ENCODE data around the gene TP53TG5.

TP53TG5 gene

DNA sequence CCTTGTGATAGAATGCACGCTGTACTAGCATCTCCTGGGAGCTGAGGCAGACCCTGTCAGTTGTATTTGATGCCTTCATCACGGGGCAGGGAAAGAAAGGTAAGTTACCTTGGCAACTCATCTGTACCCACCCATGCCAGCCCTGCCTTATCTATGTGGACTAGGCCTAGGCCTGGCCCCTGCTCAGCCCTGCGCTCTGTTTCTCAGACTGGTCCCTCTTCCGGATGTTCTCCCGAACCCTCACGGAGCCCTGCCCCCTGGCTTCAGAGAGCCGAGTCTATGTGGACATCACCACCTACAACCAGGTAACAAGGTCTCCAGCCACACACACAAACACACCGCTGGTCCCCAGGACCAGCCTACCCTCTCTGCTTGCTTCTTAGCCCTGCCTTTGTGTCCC lies 42.0 kb upstream of the TP53TG5 start:
- H3K18ac ChIP-seq (ENCODE audit: low read length), result no peak overlapping the region
- H3K56ac ChIP-seq (ENCODE audit: low read length), result no peak overlapping the region
- WGBS (ENCODE audit: extremely low coverage, insufficient coverage, low lambda C conversion rate), result no CpG with 5 or more reads among the region's 8 CpGs
- H3K36me3 ChIP-seq (ENCODE audit: control insufficient read depth, insufficient read depth, low read length), result peaks cover 18% of the 10 kb centered on the region
- no peak overlapping the region for H2AK5ac ChIP-seq (ENCODE audit: low read length)
- DNase-seq, result no peak
- H3K79me2 ChIP-seq (ENCODE audit: control insufficient read depth, insufficient read depth, low read length), result peaks cover 8% of the 10 kb centered on the region
- H3K4me1 ChIP-seq (ENCODE audit: control insufficient read depth, low read depth, low read length), result peaks cover 3% of the 10 kb centered on the region
- H3K23ac ChIP-seq (ENCODE audit: low read length), result no peak overlapping the region
- H3K9ac ChIP-seq (ENCODE audit: low read length), result no peak overlapping the region
- no peak overlapping the region for H3K4me3 ChIP-seq (ENCODE audit: low read length)
- no peak overlapping the region for H4K8ac ChIP-seq (ENCODE audit: low read depth, low read length)
- H2BK15ac ChIP-seq (replicated peaks; ENCODE audit: low read depth), result no peak overlapping the region
- no peak overlapping the region for H2BK120ac ChIP-seq (ENCODE audit: low read depth, low read length)
- no peak overlapping the region for H3K4me2 ChIP-seq (ENCODE audit: low read length)
- peaks cover 9% of the 10 kb centered on the region for H3K79me1 ChIP-seq (ENCODE audit: low read length)
- no peak overlapping the region for H2BK5ac ChIP-seq (ENCODE audit: low read length)
- H4K5ac ChIP-seq (ENCODE audit: low read length), result no peak overlapping the region
- no peaks in the 10 kb centered on the region for H3K27me3 ChIP-seq (ENCODE audit: insufficient read depth, low read length, poor library complexity)
- H3K4ac ChIP-seq (ENCODE audit: low read depth, low read length), result no peak overlapping the region
- no peak overlapping the region for H3K27ac ChIP-seq (ENCODE audit: low read depth, low read length)

DNA sequence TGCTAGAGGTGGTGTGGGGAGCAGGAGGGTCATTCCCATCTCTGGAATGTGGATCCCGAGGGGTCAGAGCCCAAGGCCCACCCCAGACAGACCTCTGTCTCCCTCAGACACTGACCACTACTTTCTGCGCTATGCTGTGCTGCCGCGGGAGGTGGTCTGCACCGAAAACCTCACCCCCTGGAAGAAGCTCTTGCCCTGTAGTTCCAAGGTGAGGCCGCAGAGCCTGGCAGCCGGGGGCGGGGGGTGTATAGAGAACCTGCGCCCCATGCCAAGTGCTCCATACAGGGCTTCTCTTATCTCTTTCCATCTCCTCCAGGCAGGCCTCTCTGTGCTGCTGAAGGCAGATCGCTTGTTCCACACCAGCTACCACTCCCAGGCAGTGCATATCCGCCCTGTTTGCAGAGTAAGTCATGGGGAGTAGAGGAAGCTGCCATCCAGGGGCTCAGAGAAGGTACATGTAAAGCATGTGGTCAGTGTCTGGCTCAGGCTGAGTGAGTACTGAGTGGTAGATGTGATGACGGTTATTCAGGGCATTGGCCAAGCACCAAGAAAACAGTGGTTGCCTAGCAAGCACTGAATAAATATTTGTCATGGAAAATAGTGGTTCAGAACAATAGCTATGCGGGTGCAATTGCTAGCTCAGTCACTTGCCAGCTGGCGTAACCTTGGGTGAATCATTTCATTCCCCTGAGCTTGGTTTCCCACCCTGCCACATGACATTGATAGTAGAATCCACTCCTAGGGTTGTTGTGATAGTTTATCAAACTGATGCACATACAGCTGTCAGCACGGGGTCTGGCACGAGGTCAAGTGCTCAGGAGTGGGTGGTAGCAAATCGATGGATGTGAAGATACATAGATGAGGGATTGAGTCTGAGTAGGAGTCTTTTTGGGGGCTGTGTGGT lies 41.3 kb upstream of the TP53TG5 start:
- no peak overlapping the region for H3K9ac ChIP-seq (ENCODE audit: low read length)
- H3K27me3 ChIP-seq (ENCODE audit: insufficient read depth, low read length, poor library complexity), result no peaks in the 10 kb centered on the region
- H3K4me2 ChIP-seq (ENCODE audit: low read length), result no peak overlapping the region
- H3K4me1 ChIP-seq (ENCODE audit: control insufficient read depth, low read depth, low read length), result peaks cover 3% of the 10 kb centered on the region
- no peak overlapping the region for H3K4me3 ChIP-seq (ENCODE audit: low read length)
- no peak overlapping the region for H2AK5ac ChIP-seq (ENCODE audit: low read length)
- no peak overlapping the region for H4K5ac ChIP-seq (ENCODE audit: low read length)
- no peak overlapping the region for H3K4ac ChIP-seq (ENCODE audit: low read depth, low read length)
- H3K18ac ChIP-seq (ENCODE audit: low read length), result no peak overlapping the region
- peaks cover 9% of the 10 kb centered on the region for H3K79me1 ChIP-seq (ENCODE audit: low read length)
- no peak overlapping the region for H3K23ac ChIP-seq (ENCODE audit: low read length)
- DNase-seq, result no peak
- no peak overlapping the region for H2BK120ac ChIP-seq (ENCODE audit: low read depth, low read length)
- WGBS (ENCODE audit: extremely low coverage, insufficient coverage, low lambda C conversion rate), result no CpG with 5 or more reads among the region's 17 CpGs
- no peak overlapping the region for H2BK5ac ChIP-seq (ENCODE audit: low read length)
- peaks cover 17% of the 10 kb centered on the region for H3K36me3 ChIP-seq (ENCODE audit: control insufficient read depth, insufficient read depth, low read length)
- H3K56ac ChIP-seq (ENCODE audit: low read length), result no peak overlapping the region
- H4K8ac ChIP-seq (ENCODE audit: low read depth, low read length), result no peak overlapping the region
- no peak overlapping the region for H2BK15ac ChIP-seq (replicated peaks; ENCODE audit: low read depth)
- no peak overlapping the region for H3K27ac ChIP-seq (ENCODE audit: low read depth, low read length)
- H3K79me2 ChIP-seq (ENCODE audit: control insufficient read depth, insufficient read depth, low read length), result peaks cover 8% of the 10 kb centered on the region

DNA sequence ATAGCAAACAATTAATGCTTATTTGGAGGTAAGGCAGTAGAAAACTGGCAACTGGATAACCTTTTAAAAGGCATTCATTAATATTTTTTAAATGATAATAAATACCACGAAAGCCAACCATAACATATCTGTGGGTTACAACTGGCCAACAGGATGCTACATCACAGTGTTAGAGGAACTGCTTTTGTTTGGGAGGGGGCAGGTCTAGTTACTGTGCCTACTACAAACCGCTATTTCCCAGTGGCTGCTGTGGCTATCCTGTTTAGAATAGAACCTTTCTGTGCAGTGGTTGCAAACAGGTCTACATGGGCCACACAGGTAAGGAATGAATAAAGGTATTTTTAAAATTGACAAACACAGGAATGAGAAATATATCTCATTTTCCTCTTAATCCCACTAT lies 38.8 kb upstream of the TP53TG5 start:
- peaks cover 8% of the 10 kb centered on the region for H3K79me2 ChIP-seq (ENCODE audit: control insufficient read depth, insufficient read depth, low read length)
- H3K23ac ChIP-seq (ENCODE audit: low read length), result no peak overlapping the region
- no peak overlapping the region for H3K4ac ChIP-seq (ENCODE audit: low read depth, low read length)
- no peak overlapping the region for H2AK5ac ChIP-seq (ENCODE audit: low read length)
- no peaks in the 10 kb centered on the region for H3K27me3 ChIP-seq (ENCODE audit: insufficient read depth, low read length, poor library complexity)
- no peak overlapping the region for H2BK120ac ChIP-seq (ENCODE audit: low read depth, low read length)
- H3K4me3 ChIP-seq (ENCODE audit: low read length), result no peak overlapping the region
- H3K56ac ChIP-seq (ENCODE audit: low read length), result no peak overlapping the region
- no peak for DNase-seq
- H4K5ac ChIP-seq (ENCODE audit: low read length), result no peak overlapping the region
- no peak overlapping the region for H3K27ac ChIP-seq (ENCODE audit: low read depth, low read length)
- no peak overlapping the region for H3K9ac ChIP-seq (ENCODE audit: low read length)
- no CpG with 5 or more reads among the region's 2 CpGs for WGBS (ENCODE audit: extremely low coverage, insufficient coverage, low lambda C conversion rate)
- no peak overlapping the region for H3K18ac ChIP-seq (ENCODE audit: low read length)
- H2BK15ac ChIP-seq (replicated peaks; ENCODE audit: low read depth), result no peak overlapping the region
- H3K79me1 ChIP-seq (ENCODE audit: low read length), result peaks cover 9% of the 10 kb centered on the region
- H2BK5ac ChIP-seq (ENCODE audit: low read length), result no peak overlapping the region
- peak overlapping the region; percentile 96 for H3K4me2 ChIP-seq (ENCODE audit: low read length)
- peaks cover 3% of the 10 kb centered on the region for H3K4me1 ChIP-seq (ENCODE audit: control insufficient read depth, low read depth, low read length)
- H4K8ac ChIP-seq (ENCODE audit: low read depth, low read length), result no peak overlapping the region
- peaks cover 13% of the 10 kb centered on the region for H3K36me3 ChIP-seq (ENCODE audit: control insufficient read depth, insufficient read depth, low read length)

DNA sequence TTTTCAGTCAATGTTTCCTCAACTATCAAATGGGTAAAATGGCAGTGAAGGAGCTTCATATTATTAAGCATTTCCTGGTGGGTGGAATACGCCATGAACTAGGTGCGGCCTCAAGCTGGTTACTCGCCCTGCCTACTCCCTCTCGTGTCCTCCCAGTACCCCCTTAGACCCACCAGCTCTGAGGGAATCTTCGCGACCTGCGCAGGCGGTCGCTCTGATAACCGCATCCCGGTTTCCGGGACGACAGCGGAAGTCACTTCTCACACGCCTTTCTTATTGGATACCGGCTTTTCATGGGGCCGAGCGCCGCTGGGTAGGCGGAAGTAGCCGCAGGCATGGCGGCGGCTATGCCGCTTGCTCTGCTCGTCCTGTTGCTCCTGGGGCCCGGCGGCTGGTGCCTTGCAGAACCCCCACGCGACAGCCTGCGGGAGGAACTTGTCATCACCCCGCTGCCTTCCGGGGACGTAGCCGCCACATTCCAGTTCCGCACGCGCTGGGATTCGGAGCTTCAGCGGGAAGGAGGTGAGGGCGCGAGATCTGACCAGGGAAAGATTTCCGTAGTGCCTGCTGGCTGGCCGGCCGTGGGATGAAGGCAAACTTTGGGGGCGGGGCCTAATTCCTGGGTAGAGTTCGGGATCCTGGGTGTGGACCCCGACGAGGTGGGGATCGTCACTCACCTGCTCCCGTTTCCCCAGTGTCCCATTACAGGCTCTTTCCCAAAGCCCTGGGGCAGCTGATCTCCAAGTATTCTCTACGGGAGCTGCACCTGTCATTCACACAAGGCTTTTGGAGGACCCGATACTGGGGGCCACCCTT lies 37.9 kb upstream of the TP53TG5 start, which contains the start of gene PIGT:
Gene PIGT, plus strand, starts transcription at position 320 of the 816 bp plus-strand sequence. Its CDS starts 16 bp downstream, at position 336.
- Histone ChIP-seq H2AK5ac (ENCODE audit: low read length) (peak within 1 kb of the TSS; percentile 14), H4K8ac (ENCODE audit: low read depth, low read length) (no peak within 1 kb of the TSS), H4K5ac (ENCODE audit: low read length) (peak within 1 kb of the TSS; percentile 35), H3K9ac (ENCODE audit: low read length) (peak within 1 kb of the TSS; percentile 95), H2BK120ac (ENCODE audit: low read depth, low read length) (no peak within 1 kb of the TSS), H3K36me3 (ENCODE audit: control insufficient read depth, insufficient read depth, low read length) (peaks cover 9% of the 10 kb centered on the region), H3K27me3 (ENCODE audit: insufficient read depth, low read length, poor library complexity) (no peaks in the 10 kb centered on the region), H3K4me1 (ENCODE audit: control insufficient read depth, low read depth, low read length) (peaks cover 3% of the 10 kb centered on the region), H3K4me3 (ENCODE audit: low read length) (peak within 1 kb of the TSS; percentile 94), H3K4ac (ENCODE audit: low read depth, low read length) (no peak within 1 kb of the TSS), H3K18ac (ENCODE audit: low read length) (no peak within 1 kb of the TSS), H2BK15ac (replicated peaks; ENCODE audit: low read depth) (no peak within 1 kb of the TSS), H3K79me2 (ENCODE audit: control insufficient read depth, insufficient read depth, low read length) (peaks cover 8% of the 10 kb centered on the region), H3K56ac (ENCODE audit: low read length) (peak within 1 kb of the TSS; percentile 98), H3K27ac (ENCODE audit: low read depth, low read length) (no peak within 1 kb of the TSS), H3K4me2 (ENCODE audit: low read length) (peak within 1 kb of the TSS; percentile 96), H2BK5ac (ENCODE audit: low read length) (peak within 1 kb of the TSS; percentile 41), H3K79me1 (ENCODE audit: low read length) (peaks cover 9% of the 10 kb centered on the region), H3K23ac (ENCODE audit: low read length) (no peak within 1 kb of the TSS)
- DNase-seq, result peak; percentile 92
- WGBS (ENCODE audit: extremely low coverage, insufficient coverage, low lambda C conversion rate), result no CpG with 5 or more reads among the region's 52 CpGs

DNA sequence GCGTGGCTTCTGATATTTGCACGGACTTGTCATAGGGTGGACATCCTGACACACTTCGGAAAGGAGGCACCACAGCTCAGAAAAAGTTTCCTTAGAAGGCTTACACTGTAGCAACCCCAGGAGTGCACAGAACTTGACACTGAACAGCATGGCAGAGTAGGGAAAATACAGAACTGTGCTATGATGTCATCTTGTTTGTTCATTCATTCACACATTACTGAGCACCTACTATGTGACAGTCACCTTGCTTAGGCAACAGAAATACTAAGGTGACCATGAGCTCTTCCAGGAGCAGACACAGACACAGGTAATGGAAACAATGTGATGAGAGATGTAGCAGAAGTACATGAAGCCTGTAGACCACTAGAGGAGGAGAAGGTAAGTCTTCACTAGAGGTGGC lies 35.4 kb upstream of the TP53TG5 start:
- peaks cover 9% of the 10 kb centered on the region for H3K79me1 ChIP-seq (ENCODE audit: low read length)
- no peak for DNase-seq
- H3K36me3 ChIP-seq (ENCODE audit: control insufficient read depth, insufficient read depth, low read length), result no peaks in the 10 kb centered on the region
- no peak overlapping the region for H4K5ac ChIP-seq (ENCODE audit: low read length)
- no peak overlapping the region for H3K4me2 ChIP-seq (ENCODE audit: low read length)
- H3K4me3 ChIP-seq (ENCODE audit: low read length), result no peak overlapping the region
- no peak overlapping the region for H2BK5ac ChIP-seq (ENCODE audit: low read length)
- peaks cover 3% of the 10 kb centered on the region for H3K4me1 ChIP-seq (ENCODE audit: control insufficient read depth, low read depth, low read length)
- peaks cover 8% of the 10 kb centered on the region for H3K79me2 ChIP-seq (ENCODE audit: control insufficient read depth, insufficient read depth, low read length)
- no peak overlapping the region for H3K27ac ChIP-seq (ENCODE audit: low read depth, low read length)
- H3K4ac ChIP-seq (ENCODE audit: low read depth, low read length), result no peak overlapping the region
- H3K9ac ChIP-seq (ENCODE audit: low read length), result no peak overlapping the region
- no peak overlapping the region for H3K23ac ChIP-seq (ENCODE audit: low read length)
- no peak overlapping the region for H3K56ac ChIP-seq (ENCODE audit: low read length)
- WGBS (ENCODE audit: extremely low coverage, insufficient coverage, low lambda C conversion rate), result no CpG with 5 or more reads among the region's 3 CpGs
- H2BK15ac ChIP-seq (replicated peaks; ENCODE audit: low read depth), result no peak overlapping the region
- no peak overlapping the region for H3K18ac ChIP-seq (ENCODE audit: low read length)
- H2AK5ac ChIP-seq (ENCODE audit: low read length), result no peak overlapping the region
- no peak overlapping the region for H2BK120ac ChIP-seq (ENCODE audit: low read depth, low read length)
- no peaks in the 10 kb centered on the region for H3K27me3 ChIP-seq (ENCODE audit: insufficient read depth, low read length, poor library complexity)
- no peak overlapping the region for H4K8ac ChIP-seq (ENCODE audit: low read depth, low read length)
